Subcutaneous abdominal adipose tissue (tissue), 5 donors: ENCODE results near the gene USP47.

Experiments used
- H3K27ac ChIP-seq: one replicate; pipeline ENCODE4 v1.7.0; 2013; ENCODE audit warnings: low read depth, mild to moderate bottlenecking, inconsistent platforms, low read length, moderate library complexity
- H3K27me3 ChIP-seq, 5 donors: one replicate each; pipeline ENCODE4 v1.7.0; 2013; ENCODE audit warnings: low read length in 5 of 5, inconsistent platforms in 1 of 5; ENCODE audit not compliant: control insufficient read depth in 5 of 5, insufficient read depth in 4 of 5
- H3K36me3 ChIP-seq, 5 donors: one replicate each; pipeline ENCODE4 v1.7.0; 2013; ENCODE audit warnings: low read length in 5 of 5; ENCODE audit not compliant: control insufficient read depth in 5 of 5, insufficient read depth in 5 of 5
- H3K4me1 ChIP-seq, 5 donors: one replicate each; pipeline ENCODE4 v1.7.0; 2013; ENCODE audit warnings: low read length in 5 of 5, mild to moderate bottlenecking in 3 of 5, moderate library complexity in 1 of 5; ENCODE audit not compliant: control insufficient read depth in 5 of 5, insufficient read depth in 5 of 5
- H3K4me3 ChIP-seq, 5 donors: one replicate each; pipeline ENCODE4 v1.7.0; 2013; ENCODE audit warnings: low read length in 5 of 5, low read depth in 1 of 5
- H3K9ac ChIP-seq, 5 donors: one replicate each; pipeline ENCODE4 v1.7.0; 2013; ENCODE audit warnings: low read length in 5 of 5, mild to moderate bottlenecking in 4 of 5, moderate library complexity in 3 of 5
- H3K9me3 ChIP-seq, 5 donors: one replicate each; pipeline ENCODE4 v1.7.0; 2013; ENCODE audit warnings: low read length in 5 of 5; ENCODE audit not compliant: control insufficient read depth in 5 of 5
- donor health status: healthy.
- donor health status: healthy.
- donor health status: healthy.
- donor health status: healthy.
- donor health status: healthy.

USP47 gene, protein sequence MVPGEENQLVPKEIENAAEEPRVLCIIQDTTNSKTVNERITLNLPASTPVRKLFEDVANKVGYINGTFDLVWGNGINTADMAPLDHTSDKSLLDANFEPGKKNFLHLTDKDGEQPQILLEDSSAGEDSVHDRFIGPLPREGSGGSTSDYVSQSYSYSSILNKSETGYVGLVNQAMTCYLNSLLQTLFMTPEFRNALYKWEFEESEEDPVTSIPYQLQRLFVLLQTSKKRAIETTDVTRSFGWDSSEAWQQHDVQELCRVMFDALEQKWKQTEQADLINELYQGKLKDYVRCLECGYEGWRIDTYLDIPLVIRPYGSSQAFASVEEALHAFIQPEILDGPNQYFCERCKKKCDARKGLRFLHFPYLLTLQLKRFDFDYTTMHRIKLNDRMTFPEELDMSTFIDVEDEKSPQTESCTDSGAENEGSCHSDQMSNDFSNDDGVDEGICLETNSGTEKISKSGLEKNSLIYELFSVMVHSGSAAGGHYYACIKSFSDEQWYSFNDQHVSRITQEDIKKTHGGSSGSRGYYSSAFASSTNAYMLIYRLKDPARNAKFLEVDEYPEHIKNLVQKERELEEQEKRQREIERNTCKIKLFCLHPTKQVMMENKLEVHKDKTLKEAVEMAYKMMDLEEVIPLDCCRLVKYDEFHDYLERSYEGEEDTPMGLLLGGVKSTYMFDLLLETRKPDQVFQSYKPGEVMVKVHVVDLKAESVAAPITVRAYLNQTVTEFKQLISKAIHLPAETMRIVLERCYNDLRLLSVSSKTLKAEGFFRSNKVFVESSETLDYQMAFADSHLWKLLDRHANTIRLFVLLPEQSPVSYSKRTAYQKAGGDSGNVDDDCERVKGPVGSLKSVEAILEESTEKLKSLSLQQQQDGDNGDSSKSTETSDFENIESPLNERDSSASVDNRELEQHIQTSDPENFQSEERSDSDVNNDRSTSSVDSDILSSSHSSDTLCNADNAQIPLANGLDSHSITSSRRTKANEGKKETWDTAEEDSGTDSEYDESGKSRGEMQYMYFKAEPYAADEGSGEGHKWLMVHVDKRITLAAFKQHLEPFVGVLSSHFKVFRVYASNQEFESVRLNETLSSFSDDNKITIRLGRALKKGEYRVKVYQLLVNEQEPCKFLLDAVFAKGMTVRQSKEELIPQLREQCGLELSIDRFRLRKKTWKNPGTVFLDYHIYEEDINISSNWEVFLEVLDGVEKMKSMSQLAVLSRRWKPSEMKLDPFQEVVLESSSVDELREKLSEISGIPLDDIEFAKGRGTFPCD (N-terminal part only)

DNA sequence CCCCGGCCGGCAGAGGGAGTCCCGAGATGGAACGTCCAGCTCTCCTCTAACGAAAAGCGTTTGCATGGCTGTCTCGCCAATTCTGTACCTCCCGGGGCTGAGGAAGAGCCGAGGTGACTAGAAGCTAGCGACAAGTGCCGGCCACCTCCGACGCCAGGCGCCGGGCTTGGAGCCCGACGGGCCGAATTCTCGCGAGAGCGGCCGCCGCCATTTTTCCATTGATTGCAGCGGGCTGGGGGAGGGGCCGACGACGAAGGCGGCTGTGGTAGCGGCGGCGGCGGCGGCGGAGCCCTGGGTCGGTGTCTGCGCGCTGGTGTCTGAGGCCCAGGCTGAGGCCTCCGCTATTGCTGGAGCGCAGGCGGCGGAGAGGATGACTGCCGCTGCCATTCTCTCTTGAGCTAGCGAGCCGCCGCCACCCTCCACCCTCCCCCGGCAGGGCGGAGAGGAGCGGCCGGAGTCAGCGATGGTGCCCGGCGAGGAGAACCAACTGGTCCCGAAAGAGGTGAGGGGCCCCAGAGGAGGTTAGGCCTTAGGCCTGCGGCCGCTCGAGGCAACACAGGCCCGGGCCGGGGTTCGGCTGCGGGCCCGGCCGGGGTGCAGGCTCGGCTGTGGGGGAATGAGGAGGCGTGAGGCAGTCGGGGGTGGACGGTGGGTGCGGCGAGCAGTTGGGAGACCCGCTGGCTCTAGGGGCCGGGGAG lies at the start of gene USP47:
USP47 (plus strand) TSS at position 250 of the 698 bp plus-strand sequence; CDS start at position 464, 214 bp downstream.
- H3K9ac ChIP-seq, result peak within 1 kb of the TSS; percentile 96 to 100 (median 99)
- H3K4me3 ChIP-seq, result peak within 1 kb of the TSS; percentile 87 to 98 (median 89)

DNA sequence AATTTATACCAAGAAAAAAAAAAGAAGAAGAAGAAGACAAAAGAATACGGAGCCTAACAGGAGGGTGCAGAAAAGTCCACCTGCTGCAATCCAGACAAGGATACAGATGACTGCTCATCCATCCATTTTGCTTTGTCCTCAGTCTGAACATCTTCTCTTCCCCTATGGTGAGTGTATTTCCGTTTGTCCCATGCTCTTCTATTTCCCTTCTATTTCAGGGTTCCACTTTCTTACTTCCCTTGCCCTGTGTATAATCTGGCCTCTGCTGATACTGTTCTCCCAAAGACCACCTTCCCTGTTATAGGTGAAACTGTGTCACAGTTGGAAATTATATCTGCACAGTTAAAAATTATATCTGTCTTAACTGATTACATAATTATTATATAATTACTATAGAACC lies 48.7 kb upstream of the USP47 start:
- Histone ChIP-seq H3K27ac (no peak overlapping the region), H3K4me3 (no peak overlapping the region), H3K4me1 (no peaks in the 10 kb centered on the region), H3K27me3 (peaks cover 0 to 3% (median 0%) of the 10 kb centered on the region in 5 donors), H3K36me3 (no peaks in the 10 kb centered on the region), H3K9ac (no peak overlapping the region), H3K9me3 (no peaks in the 10 kb centered on the region)

More for the DNA sequence above, at the start of gene USP47:
- peak within 1 kb of the TSS; percentile 99 for H3K27ac ChIP-seq
- peaks cover 0 to 41% (median 32%) of the 10 kb centered on the region in 5 donors for H3K4me1 ChIP-seq
- no peaks in the 10 kb centered on the region for H3K36me3 ChIP-seq
- no peaks in the 10 kb centered on the region for H3K27me3 ChIP-seq
- H3K9me3 ChIP-seq, result no peaks in the 10 kb centered on the region

DNA sequence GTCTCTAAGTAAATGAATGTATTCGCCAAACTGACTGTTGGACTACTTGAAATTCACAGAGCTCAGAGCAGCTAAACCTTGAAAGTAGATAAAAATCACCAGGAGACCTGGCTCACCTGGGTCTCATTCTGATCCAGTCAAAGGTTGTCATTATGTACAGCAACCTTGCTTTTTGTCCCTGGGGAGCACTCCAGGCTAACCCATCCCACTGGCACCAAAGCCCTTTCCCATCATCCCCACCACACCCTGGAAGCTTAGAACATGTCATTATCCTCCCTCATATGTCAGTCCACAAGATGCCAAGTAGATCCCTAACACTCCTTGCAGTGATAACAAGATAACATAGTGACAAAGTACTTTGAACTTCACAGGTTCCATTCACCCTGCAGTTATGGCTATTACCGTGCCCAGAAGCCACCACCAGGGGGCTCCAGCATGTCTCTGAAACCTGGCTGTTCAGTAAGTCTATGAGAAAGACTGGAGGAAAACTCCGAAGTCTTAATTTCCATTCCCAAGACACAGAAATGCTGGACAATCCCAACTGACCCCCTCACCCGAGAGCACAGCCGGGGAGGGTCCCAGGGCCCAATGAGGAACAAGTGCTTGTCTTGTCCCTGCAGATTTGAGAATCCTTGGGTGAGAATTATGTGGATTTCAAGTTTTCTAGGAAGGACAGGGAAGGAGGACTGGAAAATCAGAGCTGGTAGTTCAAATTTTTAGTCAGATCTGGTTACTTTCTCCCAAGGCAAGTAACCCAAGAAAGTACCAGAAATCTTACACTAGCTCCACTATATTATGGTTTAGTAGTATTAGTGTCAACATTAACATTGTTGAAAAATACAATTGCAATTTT lies 43.0 kb upstream of the USP47 start:
- H3K27ac ChIP-seq, result no peak overlapping the region
- no peaks in the 10 kb centered on the region for H3K9me3 ChIP-seq
- H3K9ac ChIP-seq, result no peak overlapping the region
- no peak overlapping the region for H3K4me3 ChIP-seq
- H3K27me3 ChIP-seq, result peaks cover 0 to 3% (median 2%) of the 10 kb centered on the region in 5 donors
- H3K4me1 ChIP-seq, result peaks cover 0 to 3% (median 0%) of the 10 kb centered on the region in 5 donors
- H3K36me3 ChIP-seq, result no peaks in the 10 kb centered on the region

DNA sequence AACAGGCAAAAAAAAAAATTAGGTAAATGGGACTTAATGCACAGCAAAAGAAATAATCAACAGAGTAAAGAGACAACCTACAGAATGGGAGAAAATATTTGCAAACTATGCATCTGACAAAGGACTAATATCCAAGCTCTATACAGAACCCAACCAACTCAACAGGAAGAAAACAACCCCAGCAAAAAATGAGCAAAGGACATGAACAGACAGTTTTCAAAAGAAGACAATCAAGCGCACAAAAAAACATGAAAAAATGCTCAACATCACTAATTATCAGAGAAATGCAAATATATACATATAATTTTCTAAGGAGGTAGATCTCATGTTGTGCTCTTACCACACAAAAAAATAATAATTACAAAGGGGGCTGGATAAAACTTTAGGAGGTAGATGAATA lies 36.5 kb upstream of the USP47 start:
- Histone ChIP-seq H3K9ac (no peak overlapping the region), H3K27ac (no peak overlapping the region), H3K9me3 (no peaks in the 10 kb centered on the region), H3K4me1 (peaks cover 0 to 18% (median 4%) of the 10 kb centered on the region in 5 donors), H3K4me3 (no peak overlapping the region), H3K27me3 (no peaks in the 10 kb centered on the region), H3K36me3 (no peaks in the 10 kb centered on the region)

DNA sequence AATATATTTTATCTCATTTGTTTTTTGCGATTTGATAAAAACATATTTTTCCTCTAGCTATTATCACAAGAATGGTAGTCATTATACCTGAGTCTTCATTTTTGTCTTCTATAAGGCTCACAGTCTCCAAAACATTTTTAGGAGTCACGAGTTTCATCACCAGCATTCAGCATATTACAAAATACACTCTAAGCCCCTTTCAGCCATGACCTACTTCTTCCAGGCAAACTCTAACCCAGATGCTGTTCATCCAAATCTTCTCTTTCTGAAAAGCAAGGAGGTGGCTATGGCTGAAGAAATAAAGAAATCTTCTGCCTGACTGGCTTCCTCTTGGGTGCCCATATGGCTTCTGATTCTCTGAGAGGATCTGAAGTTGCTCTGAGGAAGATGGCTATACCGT lies 35.7 kb upstream of the USP47 start:
- Histone ChIP-seq H3K4me3 (no peak overlapping the region), H3K27ac (peak overlapping the region; percentile 57), H3K9me3 (no peaks in the 10 kb centered on the region), H3K9ac (no peak overlapping the region), H3K4me1 (peaks cover 0 to 18% (median 4%) of the 10 kb centered on the region in 5 donors), H3K27me3 (no peaks in the 10 kb centered on the region), H3K36me3 (no peaks in the 10 kb centered on the region)

DNA sequence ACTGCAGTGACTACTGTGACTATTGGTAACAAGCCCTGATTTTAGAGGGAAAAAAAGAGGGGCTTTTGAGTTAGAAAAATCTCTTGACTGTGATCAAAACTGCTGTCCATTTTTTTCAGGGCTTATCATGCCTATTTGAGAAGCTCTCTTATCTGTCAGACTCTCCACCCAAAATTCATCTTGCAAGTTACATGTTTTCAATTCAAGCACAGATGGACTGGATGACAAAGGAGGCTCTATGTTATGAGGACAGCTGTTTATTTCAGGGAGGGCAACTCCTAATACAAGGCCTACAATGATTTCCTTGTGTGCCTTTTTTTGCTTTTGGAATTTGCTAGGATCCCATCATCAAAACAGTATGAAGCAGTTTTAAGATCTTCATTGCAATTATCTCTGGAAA lies 35.2 kb upstream of the USP47 start:
- no peaks in the 10 kb centered on the region for H3K9me3 ChIP-seq
- H3K36me3 ChIP-seq, result no peaks in the 10 kb centered on the region
- no peak overlapping the region for H3K4me3 ChIP-seq
- peak overlapping the region; percentile 57 for H3K27ac ChIP-seq
- no peaks in the 10 kb centered on the region for H3K27me3 ChIP-seq
- H3K9ac ChIP-seq, result no peak overlapping the region
- H3K4me1 ChIP-seq, result peaks cover 0 to 18% (median 4%) of the 10 kb centered on the region in 5 donors

DNA sequence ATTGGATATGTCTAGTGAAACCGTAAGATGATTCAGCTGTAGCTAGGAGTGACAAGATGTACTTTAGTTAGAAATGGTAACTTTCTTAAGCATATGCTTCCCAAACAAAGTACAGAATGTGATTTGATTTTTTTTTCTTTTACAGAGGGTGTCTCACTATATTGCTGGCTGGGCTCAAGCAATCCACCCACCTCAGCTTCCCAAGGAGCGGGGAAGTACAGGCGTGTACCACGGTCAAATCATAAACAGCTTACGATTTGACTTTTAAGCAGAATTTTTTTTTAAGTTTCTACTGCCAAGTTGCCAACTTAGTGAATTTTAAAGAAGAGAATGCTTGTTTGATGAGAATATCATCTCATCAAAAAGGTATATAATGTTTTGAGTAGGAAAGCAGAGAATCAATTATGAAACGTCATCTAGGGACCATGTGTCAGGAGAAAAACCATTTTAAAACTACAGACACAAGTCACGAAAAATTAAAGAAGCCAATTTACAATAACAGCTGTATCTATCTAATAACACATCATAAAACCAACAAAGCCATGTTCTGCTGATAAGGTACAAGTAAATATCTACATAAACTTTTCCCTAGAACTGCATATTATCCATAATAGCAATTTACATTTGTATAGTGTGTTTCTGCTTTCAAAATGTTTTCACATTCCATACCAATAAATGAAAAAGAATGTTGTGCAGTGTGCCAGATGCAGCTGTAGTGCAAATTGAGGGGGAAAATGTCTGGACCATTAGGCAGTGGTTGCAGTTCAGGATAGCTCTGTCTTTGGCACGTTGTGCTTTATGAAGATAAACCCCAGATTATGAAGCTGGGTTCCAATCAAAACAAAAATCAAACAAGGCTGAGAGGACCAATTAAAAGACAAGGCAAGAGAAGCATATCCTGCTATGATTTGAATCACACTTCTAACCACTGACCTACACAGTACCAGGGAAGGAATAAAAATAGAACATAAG lies 33.7 kb upstream of the USP47 start:
- Histone ChIP-seq H3K4me3 (no peak overlapping the region), H3K36me3 (no peaks in the 10 kb centered on the region), H3K9ac (no peak overlapping the region), H3K4me1 (peaks cover 0 to 20% (median 4%) of the 10 kb centered on the region in 5 donors), H3K27me3 (no peaks in the 10 kb centered on the region), H3K27ac (no peak overlapping the region), H3K9me3 (no peaks in the 10 kb centered on the region)

DNA sequence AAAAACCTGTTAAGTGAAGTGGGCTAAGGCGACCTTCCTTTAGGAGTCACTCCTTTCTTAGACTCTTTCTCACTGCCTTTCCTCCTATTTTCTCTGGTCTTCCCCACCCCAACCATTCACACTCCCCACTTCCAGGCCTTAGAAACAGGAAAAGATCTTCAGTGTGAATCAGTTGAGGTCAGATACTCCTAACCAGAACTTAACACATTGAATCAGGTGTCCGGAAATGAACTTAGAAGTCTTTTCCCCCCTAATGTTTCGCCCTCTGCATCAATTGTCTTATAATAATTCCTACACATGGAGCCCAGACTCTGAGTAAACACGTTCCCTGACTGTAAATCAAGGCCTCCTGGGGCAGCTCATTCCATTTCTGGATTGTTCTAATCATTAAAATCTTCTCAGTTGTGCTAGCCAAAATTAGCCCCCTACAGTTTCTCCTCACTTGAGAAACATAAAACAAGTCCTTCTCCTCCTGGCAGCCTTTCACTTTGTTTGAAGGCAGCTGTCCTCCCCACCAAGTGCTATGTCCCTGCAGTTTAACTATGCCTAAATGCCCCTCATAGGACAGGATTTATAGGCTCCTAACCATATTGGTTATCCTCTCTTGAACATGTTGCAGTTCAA lies 32.7 kb upstream of the USP47 start:
- Histone ChIP-seq H3K36me3 (no peaks in the 10 kb centered on the region), H3K27ac (no peak overlapping the region), H3K9ac (no peak overlapping the region), H3K4me1 (peaks cover 0 to 20% (median 4%) of the 10 kb centered on the region in 5 donors), H3K9me3 (no peaks in the 10 kb centered on the region), H3K4me3 (no peak overlapping the region), H3K27me3 (no peaks in the 10 kb centered on the region)
